H1 (cell line): Measurements from ENCODE around the gene CDK3. TPM values are rescaled to one million over a fixed set of nuclear protein-coding genes. Genes with fewer than 3 reads are reported as not detected.
A peak's percentile ranks its signal among the peaks of the same experiment; 100 is the strongest.

Source experiments
- CTCF ChIA-PET: fragments of 300-600 bp; sonication (Branson Sonifier 250); formaldehyde crosslinking; loops from one replicate; lab custom pipeline; 2021; ENCODE audit not compliant: partially characterized antibody; lab: Charles Lee
- POLR2A ChIA-PET: fragments of 300-600 bp; sonication (Branson Sonifier 250); formaldehyde crosslinking; loops from one replicate; lab custom pipeline; 2021; ENCODE audit warnings: inconsistent platforms; ENCODE audit not compliant: partially characterized antibody; lab: Charles Lee
- DNase-seq, 2 experiments: peaks; one replicate each; pipeline versions ENCODE4 v3.0.0 to v3.0.0-alpha.2; 2010 to 2022; ENCODE audit warnings: low spot score in 2 of 2, low read depth in 1 of 2, mixed read lengths in 1 of 2
- FAIRE-seq: peaks from 2 replicates; lab custom pipeline; 2011; peaks lifted over from hg19 to GRCh38; lab: Jason Lieb, UNC
- H2AFZ ChIP-seq: 2 replicates; pipeline ENCODE4 v1.8.1; 2012; ENCODE audit warnings: low read length, inconsistent platforms
- H2AK5ac ChIP-seq: 2 replicates; pipeline ENCODE4 v1.6.1; 2013; ENCODE audit warnings: low read depth, low read length
- H2BK120ac ChIP-seq: replicated peaks from 2 replicates; pipeline ENCODE3; 2013; ENCODE audit warnings: low read depth, low read length, inconsistent platforms
- H2BK12ac ChIP-seq: 2 replicates; pipeline ENCODE4 v1.6.1; 2013; ENCODE audit warnings: low read depth, low read length
- H2BK15ac ChIP-seq: 2 replicates; pipeline ENCODE4 v1.6.1; 2013; ENCODE audit warnings: low read length
- H2BK20ac ChIP-seq: 2 replicates; pipeline ENCODE4 v1.6.1; 2013; ENCODE audit warnings: low read length
- H2BK5ac ChIP-seq: 2 replicates; pipeline ENCODE4 v1.6.1; 2013; ENCODE audit warnings: low read depth, low read length
- H3K14ac ChIP-seq: 2 replicates; pipeline ENCODE4 v1.6.1; 2013; ENCODE audit warnings: inconsistent platforms; ENCODE audit not compliant: insufficient read length
- H3K18ac ChIP-seq: 2 replicates; pipeline ENCODE4 v1.6.1; 2013; ENCODE audit warnings: low read length; ENCODE audit errors: extremely low read depth
- H3K23ac ChIP-seq: 2 replicates; pipeline ENCODE4 v1.6.1; 2013; ENCODE audit warnings: inconsistent platforms; ENCODE audit not compliant: insufficient read length
- H3K23me2 ChIP-seq: 2 replicates; pipeline ENCODE4 v1.6.1; 2013; ENCODE audit warnings: low read depth, low read length
- H3K27ac ChIP-seq: 2 replicates; pipeline ENCODE4 v1.6.1; 2011; ENCODE audit warnings: low read depth, low read length, inconsistent platforms
- H3K27me3 ChIP-seq, 4 experiments: replicated peaks in 1 of 4; 1 replicate in 1 of 4; 2 replicates in 3 of 4; pipeline versions ENCODE4 v1.6.1 to v1.8.1; 2011 to 2013; ENCODE audit warnings: low read length in 3 of 4, mild to moderate bottlenecking in 3 of 4, inconsistent platforms in 2 of 4, mixed read lengths in 2 of 4, moderate library complexity in 1 of 4; ENCODE audit not compliant: control insufficient read depth in 3 of 4, insufficient read depth in 3 of 4; ENCODE audit errors: extremely low read depth in 1 of 4
- H3K36me3 ChIP-seq, 4 experiments: 2 replicates each; pipeline versions ENCODE4 v1.6.1 to v1.8.1; 2011 to 2013; ENCODE audit warnings: mild to moderate bottlenecking in 4 of 4, low read length in 3 of 4, moderate library complexity in 2 of 4, control low read depth in 1 of 4, inconsistent platforms in 1 of 4; ENCODE audit not compliant: insufficient read depth in 4 of 4, control insufficient read depth in 2 of 4
- H3K4ac ChIP-seq: replicated peaks from 2 replicates; pipeline ENCODE3; 2013; ENCODE audit warnings: low read length, low read depth, mixed read lengths, inconsistent platforms; ENCODE audit not compliant: insufficient read length
- H3K4me1 ChIP-seq, 4 experiments: replicated peaks in 1 of 4; 1 replicate in 1 of 4; 2 replicates in 3 of 4; pipeline versions ENCODE4 v1.6.1 to v1.8.1; 2011 to 2013; ENCODE audit warnings: low read length in 3 of 4, inconsistent platforms in 2 of 4, mixed read lengths in 1 of 4; ENCODE audit not compliant: insufficient read depth in 4 of 4, control insufficient read depth in 3 of 4
- H3K4me2 ChIP-seq, 2 experiments: 2 replicates each; pipeline versions ENCODE4 v1.6.1 to v1.8.1; 2011 to 2013; ENCODE audit warnings: low read depth in 2 of 2, low read length in 2 of 2, control low read depth in 1 of 2, inconsistent platforms in 1 of 2, mild to moderate bottlenecking in 1 of 2; ENCODE audit not compliant: insufficient read depth in 1 of 2
- H3K4me3 ChIP-seq, 4 experiments: fragments of 200-600, 300-600 bp in 1 of 4; sonication (generic), shearing (Covaris generic), sonication (Bioruptor Twin) in 1 of 4; 2 replicates each; pipeline versions ENCODE4 v1.5.1 to v1.8.1; 2011 to 2016; ENCODE audit warnings: low read length in 4 of 4, low read depth in 3 of 4, control low read depth in 2 of 4, inconsistent platforms in 2 of 4, mild to moderate bottlenecking in 2 of 4, mixed read lengths in 1 of 4, moderate library complexity in 1 of 4; ENCODE audit not compliant: insufficient read depth in 2 of 4; ENCODE audit errors: extremely low read depth in 1 of 4
- H3K56ac ChIP-seq: replicated peaks from 2 replicates; pipeline ENCODE3; 2013; ENCODE audit warnings: low read depth, mild to moderate bottlenecking, mixed read lengths, low read length, inconsistent platforms; ENCODE audit not compliant: insufficient read length
- H3K79me1 ChIP-seq: 2 replicates; pipeline ENCODE4 v1.6.1; 2013; ENCODE audit warnings: low read depth, low read length, control low read depth
- H3K79me2 ChIP-seq, 2 experiments: 2 replicates each; pipeline versions ENCODE4 v1.6.1 to v1.8.1; 2012 to 2013; ENCODE audit warnings: low read length in 2 of 2, mild to moderate bottlenecking in 2 of 2, inconsistent platforms in 1 of 2; ENCODE audit not compliant: insufficient read depth in 2 of 2, control insufficient read depth in 1 of 2
- H3K9ac ChIP-seq, 4 experiments: replicated peaks in 1 of 4; 1 replicate in 1 of 4; 2 replicates in 3 of 4; pipeline versions ENCODE4 v1.6.1 to v1.8.1; 2011 to 2013; ENCODE audit warnings: low read depth in 3 of 4, low read length in 3 of 4, control low read depth in 2 of 4, mild to moderate bottlenecking in 2 of 4, moderate library complexity in 2 of 4, inconsistent platforms in 1 of 4; ENCODE audit errors: extremely low read depth in 1 of 4
- H3K9me3 ChIP-seq, 2 experiments: 2 replicates each; pipeline versions ENCODE4 v1.6.1 to v1.8.1; 2012 to 2013; ENCODE audit warnings: mild to moderate bottlenecking in 2 of 2, moderate library complexity in 2 of 2, control low read depth in 1 of 2, inconsistent platforms in 1 of 2, low read depth in 1 of 2, low read length in 1 of 2, mixed read lengths in 1 of 2; ENCODE audit not compliant: insufficient read depth in 2 of 2
- H4K20me1 ChIP-seq, 2 experiments: replicated peaks in 1 of 2; 2 replicates each; pipeline versions ENCODE3 to v1.8.1; 2011 to 2013; ENCODE audit warnings: inconsistent platforms in 2 of 2, low read length in 2 of 2, mild to moderate bottlenecking in 1 of 2; ENCODE audit not compliant: insufficient read depth in 2 of 2, control insufficient read depth in 1 of 2
- H4K5ac ChIP-seq: 2 replicates; pipeline ENCODE4 v1.6.1; 2013; ENCODE audit warnings: low read length, low read depth, mixed read lengths, inconsistent platforms; ENCODE audit not compliant: insufficient read length
- H4K8ac ChIP-seq: 2 replicates; pipeline ENCODE4 v1.8.0; 2013; ENCODE audit warnings: mild to moderate bottlenecking, moderate library complexity, low read length, inconsistent platforms; ENCODE audit not compliant: insufficient read depth; ENCODE audit errors: extremely low read depth
- H4K91ac ChIP-seq: replicated peaks from 2 replicates; pipeline ENCODE3; 2013; ENCODE audit warnings: low read length, mixed read lengths, inconsistent platforms; ENCODE audit not compliant: insufficient read length
- GABPA ChIP-seq: IDR thresholded peaks from 2 replicates; pipeline ENCODE4 v1.6.1; 2011; ENCODE audit warnings: mild to moderate bottlenecking, low read length, moderate library complexity, borderline replicate concordance; ENCODE audit not compliant: insufficient read depth
- RAD21 ChIP-seq, 2 experiments: IDR thresholded peaks in 1 of 2; conservative IDR thresholded peaks in 1 of 2; 2 replicates each; pipeline ENCODE4 v1.6.1; 2011; ENCODE audit warnings: low read depth in 2 of 2, low read length in 2 of 2, improper control_type of control experiment in 1 of 2, inconsistent platforms in 1 of 2, mild to moderate bottlenecking in 1 of 2, moderate library complexity in 1 of 2
- RFX5 ChIP-seq: IDR thresholded peaks from 2 replicates; pipeline ENCODE4 v1.6.1; 2011; ENCODE audit warnings: low read depth, low read length, improper control_type of control experiment, borderline replicate concordance
- WGBS, 2 experiments: shearing (Covaris generic) in 1 of 2; methylation state at CpG; one replicate each; pipeline versions ENCODE4 v1.1.6 to v1.1.7; 2013 to 2015; ENCODE audit warnings: low lambda C conversion rate in 2 of 2, mixed read lengths in 2 of 2, inconsistent platforms in 1 of 2, low coverage in 1 of 2, missing lambda C conversion rate in 1 of 2; ENCODE audit not compliant: insufficient replicate concordance in 2 of 2, insufficient coverage in 1 of 2, insufficient read length in 1 of 2; ENCODE audit errors: extremely low coverage in 1 of 2, missing lambda C conversion rate in 1 of 2; 5-methylcytosine and 5-hydroxymethylcytosine counted together
- polyA plus RNA-seq, 7 experiments: library from polyadenylated mRNA; depleted of rRNA in 3 of 7; stranded (reverse) in 5 of 7; unstranded in 2 of 7; fragments of >200 nt in 5 of 7; fragments of 200-250 nt in 2 of 7; gene quantifications; 1 replicate in 5 of 7; 2 replicates in 1 of 7; 4 replicates in 1 of 7; pipeline versions ENCODE4 v1.2.1 to v1.2.3, GENCODE V29; 2011 to 2013; ENCODE audit warnings: missing spikeins in 2 of 7, mixed read lengths in 2 of 7
- total RNA-seq: library from RNA; stranded (reverse); fragmentation: NEBNext Ultra II Directional; extraction: Animal tissue kit (Norgen Biotek cat#: 25700); gene quantifications from 2 replicates; pipeline ENCODE4 v1.2.1, GENCODE V29; 2021
- TF ChIP-seq, protein P1 (sequence below), 3 experiments: IDR thresholded peaks; 1 replicate in 2 of 3; 2 replicates in 1 of 3; pipeline versions ENCODE4 v1.5.1 to v1.6.1; 2011; ENCODE audit warnings: low read length in 3 of 3, mild to moderate bottlenecking in 3 of 3, inconsistent platforms in 2 of 3, low read depth in 1 of 3, moderate library complexity in 1 of 3; ENCODE audit not compliant: insufficient read depth in 1 of 3; ENCODE audit errors: control extremely low read depth in 1 of 3
- TF ChIP-seq, protein P2 (sequence below): IDR thresholded peaks from 2 replicates; pipeline ENCODE4 v1.6.1; 2012; ENCODE audit warnings: inconsistent platforms

CDK3 gene
- total and polyA plus RNA-seq, 2 of the 8 experiments (the other 6 are each of a cell fraction or from before 2014, with no cell fraction given) = 10.0 to 14.6 TPM

DNA sequence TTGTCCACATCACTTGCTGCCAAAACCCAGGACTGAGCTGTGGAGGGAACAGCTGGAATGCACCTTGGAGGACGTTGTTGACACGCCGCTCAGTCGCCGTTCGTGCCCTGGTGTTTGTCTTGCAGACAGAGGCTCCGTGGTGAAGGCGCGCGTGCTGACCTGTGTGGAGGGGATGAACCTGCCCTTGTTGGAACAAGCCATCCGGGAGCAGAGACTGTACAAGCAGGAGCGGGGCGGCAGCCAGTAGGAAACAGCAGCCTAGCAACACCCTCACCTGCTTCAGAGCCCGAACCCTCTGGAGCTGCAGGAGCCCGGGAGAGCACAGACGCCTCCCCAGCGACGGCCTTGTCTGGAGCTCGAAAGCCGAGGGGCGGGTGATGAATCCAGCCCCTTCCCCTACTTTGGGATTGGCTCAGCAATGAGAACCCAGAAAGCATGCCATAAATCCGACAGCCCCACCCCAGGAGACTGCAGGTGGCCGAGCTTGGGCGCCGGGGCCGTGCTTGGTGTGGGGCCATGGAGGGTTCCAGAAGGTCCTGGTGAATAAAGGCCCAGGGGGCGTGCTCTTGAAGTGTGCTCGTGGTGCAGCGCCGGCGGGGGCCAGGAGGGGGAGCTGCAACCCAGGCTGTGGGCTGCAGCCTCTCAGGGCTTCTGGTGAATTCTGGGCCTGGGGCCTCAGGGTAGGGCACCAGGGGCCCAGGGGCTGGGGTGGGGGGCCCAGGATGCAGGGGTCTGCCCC, 470 bp upstream of the CDK3 start:
- no peaks in the 10 kb centered on the region for H3K79me2 ChIP-seq
- H4K20me1 ChIP-seq = no peaks in the 10 kb centered on the region
- peak overlapping the region; percentile 26 for H4K5ac ChIP-seq
- no peak overlapping the region for H3K4me3 ChIP-seq
- POLR2A ChIA-PET = interaction anchor here (0.7 to 1.5 kb wide), 7 partner anchors 16 to 109 kb away, joined by 3 to 6 read pairs (median 4); partner anchors contain the start of genes FBF1, MRPL38 and TRIM65
- H3K27me3 ChIP-seq = no peaks in the 10 kb centered on the region
- H3K9me3 ChIP-seq = no peaks in the 10 kb centered on the region
- H3K9ac ChIP-seq = no peak overlapping the region
- H2AFZ ChIP-seq = no peak overlapping the region
- CTCF ChIA-PET = interaction anchor here (0.6 to 32.0 kb wide), 28 partner anchors 8 to 405 kb away, joined by 3 to 885 read pairs (median 4); partner anchors contain the start of genes EVPL, GALR2, MRPL38 and TRIM65
- peaks cover 0 to 2% (median 0%) of the 10 kb centered on the region in 4 experiments; a peak in 2 of 8 replicates for H3K36me3 ChIP-seq
- no peak overlapping the region for H2BK120ac ChIP-seq
- H3K56ac ChIP-seq = no peak overlapping the region
- TF ChIP-seq, protein P1, sequence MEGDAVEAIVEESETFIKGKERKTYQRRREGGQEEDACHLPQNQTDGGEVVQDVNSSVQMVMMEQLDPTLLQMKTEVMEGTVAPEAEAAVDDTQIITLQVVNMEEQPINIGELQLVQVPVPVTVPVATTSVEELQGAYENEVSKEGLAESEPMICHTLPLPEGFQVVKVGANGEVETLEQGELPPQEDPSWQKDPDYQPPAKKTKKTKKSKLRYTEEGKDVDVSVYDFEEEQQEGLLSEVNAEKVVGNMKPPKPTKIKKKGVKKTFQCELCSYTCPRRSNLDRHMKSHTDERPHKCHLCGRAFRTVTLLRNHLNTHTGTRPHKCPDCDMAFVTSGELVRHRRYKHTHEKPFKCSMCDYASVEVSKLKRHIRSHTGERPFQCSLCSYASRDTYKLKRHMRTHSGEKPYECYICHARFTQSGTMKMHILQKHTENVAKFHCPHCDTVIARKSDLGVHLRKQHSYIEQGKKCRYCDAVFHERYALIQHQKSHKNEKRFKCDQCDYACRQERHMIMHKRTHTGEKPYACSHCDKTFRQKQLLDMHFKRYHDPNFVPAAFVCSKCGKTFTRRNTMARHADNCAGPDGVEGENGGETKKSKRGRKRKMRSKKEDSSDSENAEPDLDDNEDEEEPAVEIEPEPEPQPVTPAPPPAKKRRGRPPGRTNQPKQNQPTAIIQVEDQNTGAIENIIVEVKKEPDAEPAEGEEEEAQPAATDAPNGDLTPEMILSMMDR (IDR thresholded peaks at IDR 0.05; ENCODE audit: control extremely low read depth in 1 of 3, insufficient read depth in 1 of 3, low read depth in 1 of 3, low read length in 3 of 3) = peak; percentile 84 to 97 (median 95)
- TF ChIP-seq RFX5 (no peak), GABPA (0 out of 2 replicates have a peak, but pooled peaks have one; percentile 9), RAD21 (IDR thresholded peaks at IDR 0.05 in 1 of 2, conservative IDR thresholded peaks at IDR 0.05 in 1 of 2; ENCODE audit: low read depth in 2 of 2, low read length in 2 of 2) (peak; percentile 75 to 87)
- TF ChIP-seq, protein P2, sequence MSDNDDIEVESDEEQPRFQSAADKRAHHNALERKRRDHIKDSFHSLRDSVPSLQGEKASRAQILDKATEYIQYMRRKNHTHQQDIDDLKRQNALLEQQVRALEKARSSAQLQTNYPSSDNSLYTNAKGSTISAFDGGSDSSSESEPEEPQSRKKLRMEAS = peak; percentile 57; the same call in 1 of the 2 replicates
- TF ChIP-seq, all 59 proteins: peak for 4
- Histone ChIP-seq H3K4me1 (no peaks in the 10 kb centered on the region; a peak in 3 of 7 replicates), H4K91ac (peak overlapping the region; percentile 63), H2BK5ac (peak overlapping the region; percentile 80), H3K4me2 (no peak overlapping the region), H2AK5ac (peak overlapping the region; percentile 18; the same call in 1 of the 2 replicates), H3K18ac (peak overlapping the region; percentile 25), H2BK20ac (no peak overlapping the region), H3K79me1 (no peaks in the 10 kb centered on the region), H3K27ac (no peak overlapping the region), H4K8ac (peak overlapping the region; percentile 95), H3K23me2 (no peaks in the 10 kb centered on the region), H3K4ac (peak overlapping the region; percentile 91), H2BK15ac (no peak overlapping the region), H3K23ac (no peak overlapping the region), H3K14ac (no peak overlapping the region), H2BK12ac (peak overlapping the region; percentile 60; the same call in 1 of the 2 replicates)
- FAIRE-seq (no peak), DNase-seq (peak; percentile 62 to 97)
- 70% methylated on average over 28 of the region's 31 CpGs; no CpG with 5 or more reads in 1 of the 2 experiments for WGBS, 2 experiments
